GM12865 (cell line): ENCODE measurements around the gene SAMHD1.

Experiments
- DNase-seq: peaks from one replicate; pipeline ENCODE4 v3.0.0; 2010; ENCODE audit warnings: low read depth
- H3K4me3 ChIP-seq: 2 replicates; pipeline ENCODE4 v1.5.1; 2011; ENCODE audit warnings: mild to moderate bottlenecking, low read depth, low read length, control low read depth
- CTCF ChIP-seq: IDR thresholded peaks from 2 replicates; pipeline ENCODE4 v1.5.1; 2011; ENCODE audit warnings: low read length, control low read depth, low read depth, inconsistent platforms; ENCODE audit not compliant: insufficient read depth; ENCODE audit errors: missing control alignments

SAMHD1 gene

DNA sequence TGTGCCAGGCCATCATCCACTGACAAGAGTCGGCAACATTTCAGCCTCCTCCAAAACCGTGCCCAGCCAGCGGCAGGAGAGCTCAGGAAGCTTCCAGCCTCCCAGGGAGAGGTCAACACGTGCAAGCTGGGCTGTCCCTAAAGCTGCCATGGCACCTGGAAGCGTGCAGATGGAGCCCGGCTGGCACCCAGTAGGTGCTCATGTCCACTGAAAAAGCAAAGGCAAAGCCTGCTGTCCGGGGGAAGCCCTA lies 90.0 kb downstream of the SAMHD1 start:
- no peak for DNase-seq
- H3K4me3 ChIP-seq: peak overlapping the region; percentile 40; the same call in 1 of the 2 replicates
- TF ChIP-seq CTCF: no peak

DNA sequence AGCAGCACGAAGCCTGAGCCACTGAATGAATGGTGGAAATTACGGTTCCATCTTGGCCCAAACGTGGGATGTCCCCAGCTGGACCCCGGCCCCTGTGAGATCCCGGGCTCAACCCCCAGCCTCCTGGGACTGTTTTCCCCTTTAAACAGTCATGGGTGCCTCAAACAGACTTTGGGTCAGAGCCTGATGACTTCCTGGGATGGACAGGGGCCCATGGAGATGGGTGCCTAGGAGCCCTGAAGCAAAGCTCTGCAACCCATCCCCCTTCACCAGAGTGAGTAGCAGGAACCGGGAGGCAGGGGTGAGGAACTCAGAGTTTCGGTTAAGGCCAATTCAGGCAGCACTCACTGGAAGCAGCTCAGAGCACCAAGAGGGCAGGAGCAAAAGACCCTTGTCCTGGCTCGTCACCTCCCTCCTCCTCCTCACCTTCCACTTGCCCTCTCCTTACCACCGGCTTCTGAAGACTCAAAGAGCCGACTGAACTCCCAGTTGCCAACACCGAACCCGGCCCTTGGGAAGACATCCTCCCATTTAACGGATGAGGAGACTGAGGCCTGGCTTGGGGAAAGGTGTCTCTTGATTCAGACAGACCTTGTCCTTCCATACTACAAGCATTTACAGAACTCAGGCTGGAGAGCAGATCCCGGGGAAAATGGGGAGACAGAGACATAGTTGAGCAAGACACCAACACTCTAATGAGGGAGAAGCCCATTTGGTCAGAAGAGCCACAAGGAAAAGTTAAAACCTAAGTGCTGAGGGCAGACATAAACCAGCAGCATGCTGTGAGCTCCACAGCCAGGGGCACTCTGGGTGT lies 90.5 kb downstream of the SAMHD1 start:
- no peak for TF ChIP-seq CTCF
- H3K4me3 ChIP-seq: no peak overlapping the region
- no peak for DNase-seq

- DNase-seq: no peak
- TF ChIP-seq CTCF: no peak
- H3K4me3 ChIP-seq: no peak overlapping the region
These were observed 91.2 kb downstream of the SAMHD1 start for GRCh38 chr20:36860339-36860738.

DNA sequence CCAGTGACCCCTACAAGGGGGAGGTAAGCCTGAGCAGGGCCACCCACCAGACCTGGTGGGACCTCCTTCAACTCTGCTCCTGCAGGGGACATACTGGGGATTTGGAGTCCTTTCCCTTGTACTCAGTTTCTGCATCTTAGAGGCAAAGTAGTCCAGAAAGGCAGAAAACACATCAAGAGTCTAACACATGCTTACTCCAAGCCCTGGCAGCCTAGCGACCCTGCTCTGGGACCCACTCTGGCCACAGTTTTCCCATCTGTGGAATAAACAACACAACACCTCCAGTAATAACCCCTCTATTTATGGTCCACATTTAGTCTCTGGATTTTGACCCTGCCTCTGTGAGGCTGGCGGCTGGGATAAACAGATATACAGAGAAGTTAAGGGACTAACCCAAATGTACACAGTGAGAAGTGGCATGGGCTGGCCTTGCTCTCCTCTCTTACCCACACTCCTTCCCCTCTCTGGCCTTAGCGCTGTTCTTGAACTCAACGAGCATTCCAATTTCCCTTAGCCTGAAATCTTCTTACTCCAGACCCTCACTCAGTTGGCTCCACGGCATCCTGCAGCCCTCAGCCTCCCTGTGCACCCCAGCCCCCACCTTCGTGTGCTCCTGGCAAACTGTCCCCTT lies 91.7 kb downstream of the SAMHD1 start:
- TF ChIP-seq CTCF: no peak
- no peak for DNase-seq

DNA sequence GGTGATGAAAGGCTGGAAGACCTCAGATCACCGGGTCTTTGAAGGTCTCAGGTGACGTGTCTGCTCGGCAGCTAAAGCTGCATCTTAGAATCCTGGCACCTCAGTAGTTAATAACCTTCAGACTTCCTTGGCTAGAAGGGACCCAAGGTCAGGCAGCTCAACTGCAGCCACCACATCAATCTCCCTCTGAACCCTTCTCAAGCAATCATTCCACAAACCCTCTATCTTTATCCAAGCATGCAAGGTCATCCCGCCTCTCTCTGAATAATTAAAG lies 92.3 kb downstream of the SAMHD1 start:
- H3K4me3 ChIP-seq: no peak overlapping the region
- TF ChIP-seq CTCF: no peak
- no peak for DNase-seq

More for the DNA sequence above, 91.7 kb downstream of the SAMHD1 start:
- no peak overlapping the region for H3K4me3 ChIP-seq

GRCh38 chr20:36856691-36857635 lies 94.5 kb downstream of the SAMHD1 start:
- TF ChIP-seq CTCF: no peak
- no peak for DNase-seq
- H3K4me3 ChIP-seq: no peak overlapping the region
